ENCODE measurements around the gene RGS9BP. TPM values are rescaled to one million over a fixed set of nuclear protein-coding genes. Genes with fewer than 3 reads are reported as not detected.

RGS9BP gene
- total RNA-seq, 1 experiment from 2014 or later, result 1.8 TPM

- DNase-seq (ENCODE audit: low read depth, low spot score), result no peak
- in situ Hi-C loops (cut with HindIII; ENCODE audit: low pct_unique_long_range_greater_than_20kb, low sequenced_read_pairs), result no loop called here
Observed at GRCh38 chr19:32720216-32720935, 44.7 kb downstream of the RGS9BP start.

- in situ Hi-C loops (cut with HindIII; ENCODE audit: low pct_unique_long_range_greater_than_20kb, low sequenced_read_pairs), result no loop called here
- DNase-seq (ENCODE audit: low read depth, low spot score), result no peak
Observed at GRCh38 chr19:32720936-32721250, 45.2 kb downstream of the RGS9BP start.

Small RNAs within 50 kb of the gene (small RNA-seq; reads per million reads assigned to genes)
- gene RN7SL789P, result 0 reads per million in 2 experiments

Other genes with a start within 250 kb of the RGS9BP start
- gene PDCD5, start 94.7 kb upstream of the RGS9BP start, total RNA-seq (2014; rRNA removed; shearing (Covaris generic)), result 126 and 132 TPM in 2 replicates
- gene ANKRD27, start 668 bp upstream of the RGS9BP start, total RNA-seq (2014; rRNA removed; shearing (Covaris generic)), result 39.6 and 42.9 TPM in 2 replicates
- 13.5 and 15.6 TPM in 2 replicates for gene NUDT19, start 16.0 kb downstream of the RGS9BP start, total RNA-seq (2014; rRNA removed; shearing (Covaris generic))
- not detected in 2 replicates for gene TDRD12, start 43.9 kb downstream of the RGS9BP start, total RNA-seq (2014; rRNA removed; shearing (Covaris generic))
- gene SLC7A9, start 193.9 kb downstream of the RGS9BP start, total RNA-seq (2014; rRNA removed; shearing (Covaris generic)), result 0.18 TPM in 1 of 2 replicates, not detected in the other